ENCODE measurements around the gene LY9.

GRCh38 chr1:160794376-160794775 is 1.6 kb upstream of the LY9 start:
- no peak for TF ChIP-seq CTCF (IDR thresholded peaks at IDR 0.05; ENCODE audit: low read depth, low read length)
- no peak for TF ChIP-seq POLR2A (IDR thresholded peaks at IDR 0.05; ENCODE audit: extremely low read depth, insufficient read length)
- no peak for TF ChIP-seq MAX (IDR thresholded peaks at IDR 0.05; ENCODE audit: low read depth, low read length)

Measured in NB4 (cell line).